Activated CD4-positive, alpha-beta memory T cell treated with anti-CD3 and anti-CD28 coated beads, Interleukin-2, amount 10 ng/mL, durations not matched to agents 7 days and 5 days (primary cell): ENCODE measurements around the gene NABP2. TPM values are rescaled to one million over a fixed set of nuclear protein-coding genes. Genes with fewer than 3 reads are reported as not detected.

Experiments used
- CTCF ChIA-PET: fragments of 350-600 bp; sonication (Branson Sonifier 250); formaldehyde crosslinking; loops from one replicate; lab custom pipeline; 2021; ENCODE audit warnings: antibody characterized with exemption, inconsistent platforms; lab: Charles Lee
- POLR2A ChIA-PET: fragments of 350-600 bp; sonication (Branson Sonifier 250); formaldehyde crosslinking; loops from one replicate; lab custom pipeline; 2021; ENCODE audit warnings: antibody characterized with exemption; lab: Charles Lee
- DNase-seq: peaks from one replicate; pipeline ENCODE4 v3.0.0-alpha.2; 2020
- H3K27ac Mint-ChIP-seq: one replicate; pipeline ENCODE4 v1.8.0; 2021; ENCODE audit warnings: mild to moderate bottlenecking, mixed read lengths
- H3K27me3 Mint-ChIP-seq: one replicate; pipeline ENCODE4 v1.8.0; 2021; ENCODE audit warnings: mixed read lengths
- H3K36me3 Mint-ChIP-seq: one replicate; pipeline ENCODE4 v1.8.0; 2021; ENCODE audit warnings: low read depth, mixed read lengths
- H3K4me1 Mint-ChIP-seq: one replicate; pipeline ENCODE4 v1.8.0; 2021; ENCODE audit warnings: mixed read lengths
- H3K4me3 Mint-ChIP-seq: one replicate; pipeline ENCODE4 v1.8.0; 2021; ENCODE audit warnings: mild to moderate bottlenecking, mixed read lengths
- H3K9me3 Mint-ChIP-seq: one replicate; pipeline ENCODE4 v1.8.0; 2021; ENCODE audit warnings: mixed read lengths
- total RNA-seq, 2 experiments: library from RNA; stranded (reverse); gene quantifications; one replicate each; pipeline ENCODE4 v1.2.3, GENCODE V29; 2021

NABP2 gene
- total RNA-seq, 2 experiments from 2014 or later: 49.6 to 52.3 TPM

- CTCF ChIA-PET: interaction anchor here (0.9 to 1.3 kb wide), 3 partner anchors 10 to 248 kb away, joined by 3 to 5 read pairs (median 4); partner anchors contain the start of gene SMARCC2
- H3K36me3 Mint-ChIP-seq: peaks cover 33% of the 10 kb centered on the region
- no peak for DNase-seq
- H3K9me3 Mint-ChIP-seq: no peaks in the 10 kb centered on the region
- POLR2A ChIA-PET: no interaction called here
- no peak overlapping the region for H3K4me3 Mint-ChIP-seq
- H3K27ac Mint-ChIP-seq: no peak overlapping the region
- no peaks in the 10 kb centered on the region for H3K27me3 Mint-ChIP-seq
- peaks cover 16% of the 10 kb centered on the region for H3K4me1 Mint-ChIP-seq
Measured at GRCh38 chr12:56216461-56216860, 7.7 kb upstream of the NABP2 start.

GRCh38 chr12:56219840-56220239, 4.3 kb upstream of the NABP2 start:
- DNase-seq: no peak
- peak overlapping the region; percentile 47 for H3K27ac Mint-ChIP-seq
- no peaks in the 10 kb centered on the region for H3K27me3 Mint-ChIP-seq
- peaks cover 40% of the 10 kb centered on the region for H3K4me1 Mint-ChIP-seq
- POLR2A ChIA-PET: interaction anchor here (0.8 to 3.7 kb wide), 4 partner anchors 13 to 96 kb away, joined by 4 to 32 read pairs (median 17); partner anchors contain the start of genes CNPY2, ESYT1 and SMARCC2
- CTCF ChIA-PET: interaction anchor here (0.7 to 3.8 kb wide), 3 partner anchors 13 to 961 kb away, joined by 4 to 43 read pairs (median 9); partner anchors contain the start of gene SMARCC2
- H3K9me3 Mint-ChIP-seq: no peaks in the 10 kb centered on the region
- peak overlapping the region; percentile 27 for H3K4me3 Mint-ChIP-seq
- H3K36me3 Mint-ChIP-seq: peaks cover 8% of the 10 kb centered on the region

GRCh38 chr12:56220611-56221231, 3.4 kb upstream of the NABP2 start:
- Mint-ChIP-seq H3K4me1 (peaks cover 48% of the 10 kb centered on the region), H3K27me3 (no peaks in the 10 kb centered on the region), H3K9me3 (no peaks in the 10 kb centered on the region), H3K4me3 (peak overlapping the region; percentile 89), H3K27ac (peak overlapping the region; percentile 84), H3K36me3 (peaks cover 2% of the 10 kb centered on the region)
- no peak for DNase-seq
- ChIA-PET POLR2A (interaction anchor here (0.8 to 3.9 kb wide), 15 partner anchors 14 to 295 kb away, joined by 3 to 32 read pairs (median 13); partner anchors contain the start of genes CNPY2, COQ10A, ESYT1 and MYL6), CTCF (interaction anchor here (0.7 to 3.8 kb wide), 8 partner anchors 14 to 960 kb away, joined by 3 to 43 read pairs (median 8); partner anchors contain the start of genes ANKRD52, CNPY2, ESYT1 and SMARCC2)

GRCh38 chr12:56221232-56221756, 2.8 kb upstream of the NABP2 start:
- no peaks in the 10 kb centered on the region for H3K27me3 Mint-ChIP-seq
- DNase-seq: peak; percentile 20
- ChIA-PET POLR2A (interaction anchor here (1.0 to 3.9 kb wide), 28 partner anchors 8 to 403 kb away, joined by 3 to 32 read pairs (median 7); partner anchors contain the start of genes ANKRD52, CNPY2, COQ10A and ESYT1), CTCF (interaction anchor here (0.5 to 3.8 kb wide), 21 partner anchors 10 to 483 kb away, joined by 3 to 44 read pairs (median 5); partner anchors contain the start of genes ANKRD52, CNPY2, COQ10A and ESYT1)
- peak overlapping the region; percentile 84 for H3K27ac Mint-ChIP-seq
- peaks cover 6% of the 10 kb centered on the region for H3K36me3 Mint-ChIP-seq
- no peaks in the 10 kb centered on the region for H3K9me3 Mint-ChIP-seq
- H3K4me3 Mint-ChIP-seq: peak overlapping the region; percentile 89
- peaks cover 52% of the 10 kb centered on the region for H3K4me1 Mint-ChIP-seq

GRCh38 chr12:56221757-56222530, 2.2 kb upstream of the NABP2 start, which contains the start of gene RNF41:
Gene RNF41, minus strand, starts transcription at chr12:56221922. Its CDS starts 7,875 bp downstream, at chr12:56214047.
- H3K4me1 Mint-ChIP-seq: peaks cover 53% of the 10 kb centered on the region
- peaks cover 6% of the 10 kb centered on the region for H3K36me3 Mint-ChIP-seq
- peak within 1 kb of the TSS; percentile 89 for H3K4me3 Mint-ChIP-seq
- H3K27me3 Mint-ChIP-seq: no peaks in the 10 kb centered on the region
- ChIA-PET CTCF (interaction anchor here (0.5 to 3.8 kb wide), 25 partner anchors 10 to 484 kb away, joined by 3 to 44 read pairs (median 4); partner anchors contain the start of genes ANKRD52, CNPY2, COQ10A and ESYT1), POLR2A (interaction anchor here (0.6 to 3.9 kb wide), 38 partner anchors 9 to 404 kb away, joined by 3 to 32 read pairs (median 5); partner anchors contain the start of genes ANKRD52, CNPY2, COQ10A and CS)
- no peaks in the 10 kb centered on the region for H3K9me3 Mint-ChIP-seq
- DNase-seq: peak; percentile 94
- H3K27ac Mint-ChIP-seq: peak within 1 kb of the TSS; percentile 84

GRCh38 chr12:56222531-56222895, 1.6 kb upstream of the NABP2 start:
- H3K36me3 Mint-ChIP-seq: peaks cover 6% of the 10 kb centered on the region
- no peak for DNase-seq
- CTCF ChIA-PET: interaction anchor here (0.6 to 3.8 kb wide), 19 partner anchors 11 to 484 kb away, joined by 3 to 44 read pairs (median 5); partner anchors contain the start of genes ANKRD52, COQ10A, ESYT1 and ORMDL2
- H3K4me1 Mint-ChIP-seq: peaks cover 53% of the 10 kb centered on the region
- POLR2A ChIA-PET: interaction anchor here (0.7 to 3.9 kb wide), 32 partner anchors 8 to 404 kb away, joined by 3 to 32 read pairs (median 6); partner anchors contain the start of genes ANKRD52, CNPY2, COQ10A and CS
- H3K27me3 Mint-ChIP-seq: no peaks in the 10 kb centered on the region
- no peaks in the 10 kb centered on the region for H3K9me3 Mint-ChIP-seq
- H3K27ac Mint-ChIP-seq: peak overlapping the region; percentile 84
- peak overlapping the region; percentile 89 for H3K4me3 Mint-ChIP-seq

- POLR2A ChIA-PET: interaction anchor here (1.4 to 3.9 kb wide), 5 partner anchors 35 to 105 kb away, joined by 3 to 31 read pairs (median 15); partner anchors contain the start of genes ANKRD52, SMARCC2 and ZC3H10
- H3K4me1 Mint-ChIP-seq: peaks cover 53% of the 10 kb centered on the region
- H3K36me3 Mint-ChIP-seq: peaks cover 6% of the 10 kb centered on the region
- no peak for DNase-seq
- H3K9me3 Mint-ChIP-seq: no peaks in the 10 kb centered on the region
- CTCF ChIA-PET: interaction anchor here (2.4 to 3.8 kb wide), 4 partner anchors 17 to 105 kb away, joined by 12 to 44 read pairs (median 39); partner anchors contain the start of genes SMARCC2 and ZC3H10
- H3K4me3 Mint-ChIP-seq: peak overlapping the region; percentile 89
- peak overlapping the region; percentile 76 for H3K27ac Mint-ChIP-seq
- no peaks in the 10 kb centered on the region for H3K27me3 Mint-ChIP-seq
Measured at GRCh38 chr12:56223571-56224101, 506 bp upstream of the NABP2 start.

- ChIA-PET POLR2A (no interaction called here), CTCF (interaction anchor here (1.5 kb wide), 1 partner anchor 38 kb away, joined by 3 read pairs; no protein-coding TSS in a partner anchor)
- no peaks in the 10 kb centered on the region for H3K9me3 Mint-ChIP-seq
- peak overlapping the region; percentile 89 for H3K4me3 Mint-ChIP-seq
- peaks cover 6% of the 10 kb centered on the region for H3K36me3 Mint-ChIP-seq
- no peaks in the 10 kb centered on the region for H3K27me3 Mint-ChIP-seq
- peaks cover 52% of the 10 kb centered on the region for H3K4me1 Mint-ChIP-seq
- peak overlapping the region; percentile 73 for H3K27ac Mint-ChIP-seq
- no peak for DNase-seq
Measured at GRCh38 chr12:56224954-56225353, 812 bp downstream of the NABP2 start.

GRCh38 chr12:56229082-56229481, 4.9 kb downstream of the NABP2 start:
- CTCF ChIA-PET: no interaction called here

GRCh38 chr12:56229916-56230431, 5.8 kb downstream of the NABP2 start, which contains the start of gene SLC39A5:
Gene SLC39A5, plus strand, starts transcription at chr12:56230051. Its CDS starts 1,224 bp downstream, at chr12:56231275.
- ChIA-PET CTCF (no interaction called here), POLR2A (interaction anchor here (1.1 kb wide), 1 partner anchor 7 kb away, joined by 4 read pairs; no protein-coding TSS in a partner anchor)
- H3K27ac Mint-ChIP-seq: no peak within 1 kb of the TSS

More at GRCh38 chr12:56229082-56229481, 4.9 kb downstream of the NABP2 start:
- Mint-ChIP-seq H3K27me3 (no peaks in the 10 kb centered on the region), H3K4me3 (no peak overlapping the region), H3K27ac (no peak overlapping the region), H3K36me3 (peaks cover 6% of the 10 kb centered on the region), H3K4me1 (peaks cover 19% of the 10 kb centered on the region), H3K9me3 (no peaks in the 10 kb centered on the region)
- no peak for DNase-seq
- POLR2A ChIA-PET: no interaction called here

GRCh38 chr12:56230432-56231183, 6.5 kb downstream of the NABP2 start:
- Mint-ChIP-seq H3K27ac (no peak overlapping the region), H3K9me3 (no peaks in the 10 kb centered on the region), H3K4me3 (no peak overlapping the region), H3K36me3 (peaks cover 6% of the 10 kb centered on the region), H3K27me3 (no peaks in the 10 kb centered on the region), H3K4me1 (peaks cover 6% of the 10 kb centered on the region)
- ChIA-PET POLR2A (interaction anchor here (1.1 kb wide), 1 partner anchor 8 kb away, joined by 4 read pairs; no protein-coding TSS in a partner anchor), CTCF (no interaction called here)
- no peak for DNase-seq

More at GRCh38 chr12:56229916-56230431, 5.8 kb downstream of the NABP2 start, which contains the start of gene SLC39A5:
- Mint-ChIP-seq H3K9me3 (no peaks in the 10 kb centered on the region), H3K36me3 (peaks cover 6% of the 10 kb centered on the region), H3K4me1 (peaks cover 12% of the 10 kb centered on the region), H3K27me3 (no peaks in the 10 kb centered on the region), H3K4me3 (no peak within 1 kb of the TSS)
- no peak for DNase-seq
